GM18951 (cell line): ENCODE data around the gene CACNA2D1.
"Not testable (repeated sequence)": the region's sequence is repeated elsewhere in the genome, so short reads cannot be mapped to it uniquely, and the experiment has no call there.

ENCODE experiments used
- POLR2A ChIP-seq: IDR thresholded peaks from 4 replicates; pipeline ENCODE4 v1.6.1; 2011; ENCODE audit warnings: mild to moderate bottlenecking; ENCODE audit not compliant: insufficient read length, insufficient read depth; ENCODE audit errors: extremely low read depth
- in situ Hi-C: fragments of 300-500 bp; cut with MboI; formaldehyde crosslinking; loops from one replicate; pipeline ENCODE4 v1.12.0; 2022; ENCODE audit warnings: low sequenced_read_pairs, mixed read lengths, inconsistent platforms; ENCODE audit not compliant: unreplicated experiment

CACNA2D1 gene

DNA sequence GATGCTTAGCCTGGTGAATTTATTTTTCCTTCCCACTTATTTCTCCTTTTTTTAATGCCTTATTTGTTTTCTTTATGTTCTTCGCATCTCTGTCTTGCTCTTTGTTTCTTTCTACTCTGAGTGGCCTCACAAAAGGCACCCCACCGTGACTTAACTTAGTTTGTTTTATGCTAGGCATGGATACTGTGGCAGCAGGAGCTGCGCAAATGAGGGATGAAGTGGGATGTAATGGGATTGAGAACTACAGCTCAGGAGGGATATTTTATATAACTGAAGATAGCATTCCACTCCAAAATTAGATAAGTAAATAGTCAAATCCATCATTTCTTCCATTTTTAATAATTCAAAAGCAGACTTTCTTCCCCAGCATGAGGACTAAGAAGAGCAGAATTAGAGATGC, 1.7 kb upstream of the CACNA2D1 start:
- TF ChIP-seq POLR2A: no peak
- in situ Hi-C loops: no loop called here

DNA sequence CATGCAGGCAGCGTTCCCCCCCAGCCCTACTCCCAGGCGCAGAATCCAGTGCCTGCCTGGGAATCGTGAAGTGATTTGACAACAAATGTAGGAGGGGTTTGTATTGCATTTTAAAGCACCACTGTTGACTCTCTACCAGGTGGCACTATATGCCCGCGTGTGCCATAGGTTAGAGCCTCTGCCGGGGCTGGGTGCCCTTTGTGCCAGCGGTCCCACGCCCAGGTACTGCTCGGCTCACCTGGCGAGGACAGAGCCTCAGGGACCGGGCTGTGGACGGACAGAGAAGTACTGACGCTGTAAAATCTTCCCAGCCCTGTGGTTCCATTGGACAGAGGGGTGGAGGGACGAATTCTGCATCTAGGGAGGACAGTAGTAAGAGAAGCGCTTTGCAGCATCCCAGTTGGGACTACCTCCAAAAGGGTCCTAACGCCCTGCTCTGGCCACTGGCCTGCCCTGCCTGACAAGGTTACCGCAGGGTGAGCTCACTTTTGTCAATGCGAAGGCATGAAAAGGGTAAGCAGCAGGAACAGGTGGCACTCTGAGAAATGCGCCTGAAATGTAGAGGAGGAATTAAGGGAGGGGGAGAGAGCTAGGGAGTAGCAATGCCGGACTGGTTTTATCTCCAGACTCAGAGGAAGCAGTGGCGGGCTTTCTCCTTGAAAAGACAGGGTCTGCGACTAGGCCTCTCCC, 788 bp upstream of the CACNA2D1 start:
- in situ Hi-C loops: no loop called here
- no peak for TF ChIP-seq POLR2A

DNA sequence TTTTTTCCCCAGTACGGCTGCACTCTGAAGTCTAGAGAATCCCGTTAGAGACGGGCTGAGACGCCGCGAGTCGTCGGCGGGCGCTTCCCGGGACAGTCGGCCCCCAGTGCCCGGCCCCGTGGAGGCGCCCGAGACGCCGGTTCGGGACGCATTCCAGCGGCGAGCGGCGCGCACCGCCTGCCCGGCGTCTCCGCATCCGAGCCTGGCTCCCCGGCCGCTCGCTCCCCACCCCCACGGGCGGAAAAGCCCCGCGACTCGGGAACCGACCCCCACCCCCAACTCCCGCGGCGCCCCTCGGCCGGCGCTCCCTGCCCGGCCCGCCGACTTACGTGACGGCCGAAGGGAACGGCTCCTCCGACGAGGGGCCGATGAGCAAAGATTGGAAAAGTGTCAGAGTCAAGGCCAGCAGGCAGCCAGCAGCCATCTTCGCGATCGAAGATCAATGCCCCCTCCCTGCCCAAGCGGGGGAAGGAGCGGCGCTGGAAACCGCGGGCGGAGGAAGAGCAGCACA, 486 bp downstream of the CACNA2D1 start:
- in situ Hi-C loops: no loop called here
- TF ChIP-seq POLR2A: no peak

DNA sequence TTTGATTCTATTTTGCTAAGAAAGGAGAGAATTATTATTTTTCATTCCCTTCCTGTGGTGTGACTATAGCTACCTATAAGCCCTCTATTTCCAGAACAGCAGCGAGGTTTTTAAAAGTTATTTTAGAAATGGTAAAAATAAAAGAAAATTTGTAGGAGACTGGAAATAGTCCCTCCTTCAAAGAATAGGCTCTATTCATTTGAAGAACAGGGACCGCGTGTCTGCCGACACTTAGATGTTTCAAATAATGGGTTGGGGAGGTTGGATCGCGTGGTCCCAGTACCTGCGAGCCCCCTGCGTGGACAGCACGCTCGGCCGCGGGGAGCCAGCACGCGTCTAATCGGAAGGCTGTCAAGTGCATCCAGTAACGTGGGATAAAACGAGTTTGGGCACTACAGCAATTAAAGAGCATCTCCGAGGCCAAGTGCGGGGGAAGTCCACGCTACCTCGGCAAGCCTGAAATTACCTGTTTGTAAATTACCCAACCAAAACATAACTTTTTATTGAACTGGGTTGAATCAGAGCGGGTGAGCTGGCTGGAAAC, 1.0 kb downstream of the CACNA2D1 start:
- TF ChIP-seq POLR2A: no peak
- in situ Hi-C loops: no loop called here

DNA sequence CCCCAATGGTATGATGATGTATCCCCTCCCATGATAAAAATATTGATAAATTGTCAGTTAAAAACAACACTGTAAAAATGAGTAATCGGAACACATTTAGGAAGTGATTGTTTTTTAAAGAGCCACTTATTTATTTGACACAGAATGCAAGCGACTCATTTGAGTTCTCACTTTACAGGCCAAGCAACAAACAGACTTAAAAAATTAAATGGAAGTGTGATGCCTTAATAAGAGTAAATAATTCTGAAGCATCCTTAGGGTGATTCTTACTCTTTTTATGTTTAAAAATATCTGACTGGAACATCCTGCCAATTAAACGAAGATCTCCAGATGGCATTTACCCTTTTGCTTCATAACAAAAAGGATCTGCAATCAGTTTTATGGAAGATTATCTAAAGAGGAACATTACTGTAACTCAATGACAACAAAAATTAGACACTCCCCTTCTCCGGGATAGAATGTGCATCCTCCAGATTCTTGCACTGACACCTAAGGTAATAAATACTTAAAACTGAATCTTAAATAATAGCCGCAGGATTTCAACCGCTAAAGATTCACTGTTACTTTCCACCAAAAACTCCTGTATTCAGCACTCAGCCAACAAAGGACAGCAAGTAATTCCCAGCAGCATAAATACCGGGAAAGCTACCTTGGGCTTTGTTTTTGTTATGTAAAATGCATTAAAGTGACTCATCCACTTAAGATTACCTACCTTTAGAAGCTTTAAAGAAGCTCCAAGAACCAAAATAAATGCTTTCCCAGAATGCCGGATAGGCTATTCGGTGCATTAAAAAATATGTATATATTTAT, 1.7 kb downstream of the CACNA2D1 start:
- no peak for TF ChIP-seq POLR2A
- in situ Hi-C loops: no loop called here

DNA sequence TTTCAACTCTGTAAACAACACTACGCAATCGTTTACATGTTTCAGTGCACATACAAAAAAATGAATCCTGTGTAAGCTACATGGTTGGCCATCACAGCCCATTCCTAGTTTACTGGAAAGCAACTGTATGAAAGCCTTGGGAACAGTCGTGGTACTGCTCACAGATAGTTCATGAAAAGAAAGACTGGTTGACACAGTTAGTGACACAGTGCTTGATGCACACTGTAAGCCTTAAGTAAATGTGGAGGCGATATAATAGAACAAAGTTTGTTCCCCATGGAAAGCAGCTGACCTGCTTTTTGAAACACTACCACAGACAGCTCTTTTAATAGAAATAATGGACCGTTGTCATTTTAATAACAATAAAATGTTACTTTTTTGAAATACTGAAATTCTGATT, 5.1 kb downstream of the CACNA2D1 start:
- in situ Hi-C loops: no loop called here

DNA sequence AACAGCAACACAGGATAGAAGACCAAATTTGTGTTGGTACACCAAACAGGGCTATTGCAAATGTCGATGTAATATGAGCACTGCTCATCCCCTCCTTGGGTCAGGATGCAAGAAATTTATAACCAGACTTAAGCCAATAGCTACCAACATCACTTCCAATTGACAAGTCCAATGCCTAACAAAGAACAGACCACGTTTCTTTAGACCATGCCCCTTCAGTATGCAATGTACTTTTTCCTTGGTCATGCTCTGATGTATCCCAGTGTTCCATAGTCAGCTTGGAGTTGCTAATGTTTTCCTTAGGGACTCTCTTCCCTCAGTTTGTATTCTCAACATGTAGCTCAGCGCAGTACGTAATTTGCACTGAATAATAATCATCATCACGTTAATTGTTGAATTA, 7.8 kb downstream of the CACNA2D1 start:
- TF ChIP-seq POLR2A: no peak
- in situ Hi-C loops: no loop called here

More for the DNA sequence above, 5.1 kb downstream of the CACNA2D1 start:
- no peak for TF ChIP-seq POLR2A

DNA sequence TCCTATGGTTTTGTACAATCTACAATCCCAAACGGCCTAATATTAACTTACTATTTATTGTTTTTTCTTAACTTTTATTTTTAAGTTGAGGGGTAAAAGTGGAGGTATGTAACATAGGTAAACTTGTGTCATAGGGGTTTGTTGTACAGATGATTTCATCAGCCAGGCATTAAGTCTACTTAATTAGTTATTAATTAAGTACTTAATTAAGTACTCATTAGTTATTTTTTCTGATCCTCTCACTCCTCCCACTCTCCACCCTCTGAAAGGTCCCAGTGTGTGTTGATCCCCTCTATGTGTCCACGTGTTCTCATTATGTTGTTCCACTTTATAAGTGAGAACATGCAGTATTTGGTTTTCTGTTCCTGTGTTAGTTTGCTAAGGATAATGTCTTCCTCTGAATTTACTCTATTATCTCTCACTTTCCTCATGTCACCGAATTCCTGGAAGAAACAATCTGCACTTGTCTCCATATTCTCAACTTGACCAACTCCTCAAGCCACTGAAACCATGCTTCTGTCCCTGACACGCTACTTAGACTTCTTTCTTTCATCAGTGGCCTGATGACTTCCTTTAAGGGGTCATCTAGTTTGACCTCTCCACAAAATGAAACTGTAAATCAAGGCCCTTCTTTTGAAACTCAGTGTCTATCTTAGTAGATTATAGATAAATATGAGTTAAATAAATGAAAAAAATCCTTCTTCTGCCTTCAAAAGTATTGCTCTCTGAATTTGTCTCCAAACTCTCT, 9.1 kb downstream of the CACNA2D1 start:
- no peak for TF ChIP-seq POLR2A
- in situ Hi-C loops: no loop called here

DNA sequence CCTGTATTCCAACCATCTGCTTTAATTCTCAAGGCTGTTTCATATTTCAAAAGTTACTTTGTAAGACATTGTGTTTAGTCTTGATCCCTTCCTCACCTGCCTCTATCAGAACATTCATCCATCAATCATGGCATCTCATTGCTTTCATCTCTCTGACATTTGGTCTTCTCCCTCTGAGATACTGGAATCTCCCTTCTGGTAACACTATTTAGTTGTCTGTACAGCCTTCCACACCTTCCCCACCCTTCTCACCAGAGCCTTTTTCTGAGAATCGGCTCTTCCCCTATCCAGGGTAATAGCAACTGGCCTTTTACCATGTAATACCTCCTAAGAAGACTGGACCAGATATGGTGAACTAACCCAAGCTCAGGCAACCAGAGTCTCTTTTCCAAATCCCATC, 10.1 kb downstream of the CACNA2D1 start:
- in situ Hi-C loops: no loop called here
- TF ChIP-seq POLR2A: no peak

DNA sequence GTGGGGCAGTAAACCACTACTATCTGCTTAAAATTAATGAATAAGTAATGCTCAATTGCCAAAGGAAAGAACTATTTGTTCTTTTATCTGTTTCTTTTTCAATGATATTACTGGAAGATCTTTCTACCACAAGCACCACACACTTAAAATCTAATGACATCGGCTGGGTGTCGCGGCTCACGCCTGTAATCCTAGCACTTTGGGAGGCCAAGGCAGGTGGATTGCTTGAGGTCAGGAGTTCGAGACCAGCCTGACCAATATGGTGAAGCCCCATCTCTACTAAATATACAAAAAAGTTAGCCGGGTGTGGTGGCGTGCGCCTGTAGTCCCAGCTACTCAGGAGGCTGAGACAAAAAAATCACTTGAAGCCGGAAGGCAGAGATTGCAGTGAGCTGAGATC, 10.8 kb downstream of the CACNA2D1 start:
- in situ Hi-C loops: not testable (repeated sequence)

DNA sequence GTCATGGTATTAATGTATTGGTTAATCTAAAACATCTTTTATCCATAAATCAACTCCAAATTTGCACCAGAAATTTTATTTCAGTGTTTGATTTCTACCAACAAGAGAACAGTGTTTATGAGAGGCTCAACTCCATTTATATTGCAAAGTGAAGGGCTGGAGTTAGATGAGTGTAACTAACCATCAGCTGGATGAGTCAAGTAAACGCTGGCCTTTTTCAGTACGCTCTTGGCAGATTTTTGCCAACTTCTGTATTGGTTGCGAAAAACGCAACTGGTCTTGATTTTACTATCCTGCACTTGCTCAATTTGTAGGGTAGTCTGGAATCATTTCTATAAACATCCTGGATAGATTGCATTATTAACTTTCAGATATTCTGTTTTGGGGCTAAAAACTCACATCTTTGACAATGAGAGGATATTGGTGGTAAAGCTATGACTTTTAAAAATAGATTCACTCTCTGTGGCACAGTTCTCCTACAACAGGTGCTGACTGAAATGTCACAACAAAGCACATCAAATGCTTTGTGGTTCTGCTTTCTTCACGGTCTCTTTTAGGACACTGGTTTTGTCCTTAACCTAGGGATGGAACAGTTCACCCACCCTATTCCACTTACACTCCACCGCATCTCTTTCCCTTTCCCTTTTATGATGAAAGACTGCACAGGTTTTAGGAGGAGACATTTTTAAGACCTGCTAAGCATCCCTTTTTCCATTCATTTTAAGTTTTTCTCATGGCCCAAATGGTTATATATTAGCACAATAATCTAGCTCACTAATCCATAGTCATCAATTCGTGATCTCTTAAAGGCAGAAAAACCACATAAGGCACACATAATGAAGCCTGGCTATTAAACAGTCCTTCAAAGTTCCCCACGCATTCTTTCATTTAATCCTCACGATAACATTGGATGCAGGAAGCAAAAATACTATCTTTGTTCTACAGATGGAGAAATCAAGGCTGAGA, 12.8 kb downstream of the CACNA2D1 start:
- in situ Hi-C loops: no loop called here
- no peak for TF ChIP-seq POLR2A

DNA sequence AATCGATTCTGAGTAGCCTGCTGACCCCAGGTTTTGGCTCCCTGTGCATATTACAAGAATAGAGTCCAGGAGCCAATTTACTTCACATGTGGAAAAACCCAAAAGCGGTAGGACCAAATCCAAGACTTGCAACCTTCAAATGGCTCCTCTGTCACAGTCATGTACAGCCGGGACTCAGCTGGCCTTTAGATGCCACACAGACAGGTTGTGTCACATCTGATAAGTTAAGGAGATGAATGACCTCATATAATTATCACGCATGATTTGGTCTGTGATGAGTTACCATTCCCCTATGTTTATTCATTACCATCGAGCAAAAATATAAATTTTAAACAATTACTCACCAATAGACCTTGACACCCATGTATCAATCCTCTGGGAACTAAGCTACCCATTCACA, 14.2 kb downstream of the CACNA2D1 start:
- TF ChIP-seq POLR2A: no peak
- in situ Hi-C loops: no loop called here
